Right lobe of liver (tissue), 4 donors: ENCODE data around the gene C2CD2L.

ENCODE experiments used
- CTCF ChIP-seq, 4 donors: fragments of 200-600 bp in 3 of 4; fragments of 450-650 bp in 1 of 4; IDR thresholded peaks; one replicate each; pipeline versions ENCODE4 v1.5.1 to v1.8.0; 2016 to 2022; ENCODE audit warnings: antibody characterized with exemption in 4 of 4, mild to moderate bottlenecking in 2 of 4
- POLR2A ChIP-seq: fragments of 450-650 bp; IDR thresholded peaks from one replicate; pipeline ENCODE4 v1.6.1; 2017; ENCODE audit warnings: antibody characterized with exemption, mild to moderate bottlenecking
- donor health status: DM: no; HTN: no; CAD: no.
- donor health status: DM: no; HTN: no; CAD: no.
- donor health status: DM: no; HTN: yes; CAD: no.

- TF ChIP-seq CTCF (IDR thresholded peaks at IDR 0.05) (no peak), POLR2A (no peak)
These were observed 13.5 kb downstream of the C2CD2L start for GRCh38 chr11:119120639-119121007.
